Thoracic aorta endothelial cell (primary cell): ENCODE measurements around the gene HAND2. TPM values are rescaled to one million over a fixed set of nuclear protein-coding genes. Genes with fewer than 3 reads are reported as not detected.

Experiments used
- total RNA-seq: library from RNA; depleted of rRNA; stranded (reverse); fragments of >200 nt; gene quantifications from 2 replicates; pipeline ENCODE4 v1.2.3, GENCODE V29; 2012

Gene HAND2
- total RNA-seq = 13.7 TPM in 1 of 2 replicates, not detected in the other

GRCh38 chr4:173529477-173530325 is at the start of gene HAND2:
Gene HAND2, minus strand, starts transcription at chr4:173530229. Its CDS starts 940 bp downstream, at chr4:173529289.

Other genes starting within 250 kb of the HAND2 start
- gene HMGB2, start 195.9 kb downstream of the HAND2 start, total RNA-seq = 128 and 206 TPM in 2 replicates
- gene SAP30, start 159.3 kb downstream of the HAND2 start, total RNA-seq = 25.8 and 31.3 TPM in 2 replicates
- gene SCRG1, start 131.1 kb downstream of the HAND2 start, total RNA-seq = under 0.01 and 0.07 TPM in 2 replicates